Stimulated activated CD8-positive, alpha-beta memory T cell treated with anti-CD3 and anti-CD28 coated beads, Interleukin-12 subunit alpha, Interleukin-12 subunit beta, amount 100 ng/mL, for 24 hours (primary cell): ENCODE results near the gene AGAP1.

ENCODE experiments used
- DNase-seq: peaks from one replicate; pipeline ENCODE4 v3.0.0-alpha.2; 2020; ENCODE audit errors: extremely low read depth

Gene AGAP1

GRCh38 chr2:235960716-235961640 is 467.1 kb downstream of the AGAP1 start:
- no peak for DNase-seq

- no peak for DNase-seq
These were observed 467.9 kb downstream of the AGAP1 start for GRCh38 chr2:235961711-235962110.

- no peak for DNase-seq
These were observed 470.2 kb downstream of the AGAP1 start for GRCh38 chr2:235963853-235964577.

- DNase-seq, result no peak
These were observed 471.0 kb downstream of the AGAP1 start for GRCh38 chr2:235964787-235965390.

- DNase-seq, result no peak
These were observed 472.6 kb downstream of the AGAP1 start for GRCh38 chr2:235966396-235966795.

GRCh38 chr2:235966932-235967757 is 473.3 kb downstream of the AGAP1 start:
- no peak for DNase-seq

GRCh38 chr2:235968155-235968554 is 474.3 kb downstream of the AGAP1 start:
- DNase-seq, result no peak

GRCh38 chr2:235968616-235969324 is 474.9 kb downstream of the AGAP1 start:
- DNase-seq, result no peak

- no peak for DNase-seq
These were observed 476.6 kb downstream of the AGAP1 start for GRCh38 chr2:235970204-235971040.

GRCh38 chr2:235976516-235976915 is 482.7 kb downstream of the AGAP1 start:
- DNase-seq, result no peak

GRCh38 chr2:235976956-235977355 is 483.1 kb downstream of the AGAP1 start:
- DNase-seq, result no peak

- DNase-seq, result no peak
These were observed 483.6 kb downstream of the AGAP1 start for GRCh38 chr2:235977445-235977844.

GRCh38 chr2:235978022-235978421 is 484.2 kb downstream of the AGAP1 start:
- no peak for DNase-seq

- no peak for DNase-seq
These were observed 485.2 kb downstream of the AGAP1 start for GRCh38 chr2:235979037-235979436.

GRCh38 chr2:235979753-235980435 is 486.1 kb downstream of the AGAP1 start:
- no peak for DNase-seq

GRCh38 chr2:235981631-235982030 is 487.8 kb downstream of the AGAP1 start:
- no peak for DNase-seq

GRCh38 chr2:235983016-235983415 is 489.2 kb downstream of the AGAP1 start:
- DNase-seq, result no peak

- DNase-seq, result no peak
These were observed 490.7 kb downstream of the AGAP1 start for GRCh38 chr2:235984552-235984951.

GRCh38 chr2:235986361-235986760 is 492.5 kb downstream of the AGAP1 start:
- no peak for DNase-seq
